Tibial nerve (tissue), 4 donors: ENCODE data around the gene PNPLA2.

Experiments used
- EP300 ChIP-seq, 2 donors: sonication (generic); formaldehyde crosslinking; IDR thresholded peaks; one replicate each; pipeline ENCODE4 v1.6.1; 2017; ENCODE audit warnings: antibody characterized with exemption in 2 of 2, mild to moderate bottlenecking in 1 of 2
- POLR2A ChIP-seq, 2 donors: fragments of 450-650 bp; IDR thresholded peaks; one replicate each; pipeline ENCODE4 v1.6.1; 2017; ENCODE audit warnings: antibody characterized with exemption in 2 of 2, mild to moderate bottlenecking in 2 of 2, moderate library complexity in 2 of 2
- TF ChIP-seq, protein P1 (sequence below), 5 experiments: fragments of 200-600 bp in 3 of 5; fragments of 450-650 bp in 2 of 5; sonication (generic) in 3 of 5; IDR thresholded peaks; one replicate each; pipeline ENCODE4 v1.5.1; 2016 to 2019; ENCODE audit warnings: antibody characterized with exemption in 5 of 5, mild to moderate bottlenecking in 3 of 5, moderate library complexity in 2 of 5

DNA sequence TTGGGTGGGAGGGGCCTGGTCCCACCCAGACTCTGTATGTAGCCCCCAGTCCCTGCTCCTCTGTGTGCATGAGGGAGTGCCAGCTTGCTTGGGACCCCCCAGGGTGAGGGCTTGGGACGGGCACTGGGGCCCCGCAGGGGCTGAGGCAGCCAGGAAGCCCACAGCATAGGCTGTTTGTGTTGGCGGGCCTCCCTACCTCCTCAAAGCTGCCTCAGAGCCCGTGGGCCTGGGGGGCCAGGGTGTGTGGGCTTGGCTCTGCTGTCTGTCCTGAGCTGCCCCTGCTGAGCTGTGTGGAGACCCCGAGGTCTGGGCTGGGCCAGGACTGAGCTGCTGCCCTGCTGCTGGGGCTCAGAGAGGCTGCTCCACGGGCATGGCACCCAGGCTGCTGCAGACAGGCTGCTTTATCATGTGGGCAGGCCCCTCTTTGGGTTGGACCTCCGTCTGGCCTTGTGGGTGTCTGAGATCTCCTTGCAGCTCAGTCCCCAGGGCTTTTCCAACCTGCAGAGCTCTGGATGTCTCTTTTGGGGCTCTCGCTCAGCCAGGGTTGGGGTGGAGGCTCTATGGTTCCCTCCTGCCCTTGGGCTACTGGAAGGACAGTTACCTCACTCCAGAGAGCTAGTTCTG lies 27.3 kb downstream of the PNPLA2 start:
- TF ChIP-seq, protein P1, sequence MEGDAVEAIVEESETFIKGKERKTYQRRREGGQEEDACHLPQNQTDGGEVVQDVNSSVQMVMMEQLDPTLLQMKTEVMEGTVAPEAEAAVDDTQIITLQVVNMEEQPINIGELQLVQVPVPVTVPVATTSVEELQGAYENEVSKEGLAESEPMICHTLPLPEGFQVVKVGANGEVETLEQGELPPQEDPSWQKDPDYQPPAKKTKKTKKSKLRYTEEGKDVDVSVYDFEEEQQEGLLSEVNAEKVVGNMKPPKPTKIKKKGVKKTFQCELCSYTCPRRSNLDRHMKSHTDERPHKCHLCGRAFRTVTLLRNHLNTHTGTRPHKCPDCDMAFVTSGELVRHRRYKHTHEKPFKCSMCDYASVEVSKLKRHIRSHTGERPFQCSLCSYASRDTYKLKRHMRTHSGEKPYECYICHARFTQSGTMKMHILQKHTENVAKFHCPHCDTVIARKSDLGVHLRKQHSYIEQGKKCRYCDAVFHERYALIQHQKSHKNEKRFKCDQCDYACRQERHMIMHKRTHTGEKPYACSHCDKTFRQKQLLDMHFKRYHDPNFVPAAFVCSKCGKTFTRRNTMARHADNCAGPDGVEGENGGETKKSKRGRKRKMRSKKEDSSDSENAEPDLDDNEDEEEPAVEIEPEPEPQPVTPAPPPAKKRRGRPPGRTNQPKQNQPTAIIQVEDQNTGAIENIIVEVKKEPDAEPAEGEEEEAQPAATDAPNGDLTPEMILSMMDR (IDR thresholded peaks at IDR 0.05): no peak
- no peak for TF ChIP-seq POLR2A (IDR thresholded peaks at IDR 0.05)
- no peak for TF ChIP-seq EP300 (IDR thresholded peaks at IDR 0.05)
